Measurements from ENCODE around the gene CRTAP.

The CRTAP gene

DNA sequence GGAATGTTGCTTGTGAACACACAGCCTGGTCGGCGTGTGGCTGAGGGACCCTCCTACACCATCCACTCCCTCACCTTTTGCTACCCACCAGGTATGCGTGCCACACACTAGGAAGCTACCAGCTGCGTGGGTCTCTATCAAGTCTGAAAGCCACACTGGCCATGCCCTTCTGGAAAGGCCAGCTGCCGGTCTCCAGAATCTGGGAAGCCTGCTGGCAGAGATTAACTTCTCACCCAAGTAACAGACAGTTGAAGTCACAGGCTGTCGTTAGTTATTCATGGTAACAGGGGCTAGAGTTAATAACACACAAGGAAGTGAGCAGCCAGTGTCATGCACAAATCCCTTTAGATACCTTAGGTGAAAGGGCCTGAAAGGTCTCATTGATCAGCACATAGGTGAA lies 56.7 kb downstream of the CRTAP start:
- no peak for DNase-seq
- Histone ChIP-seq H2AK5ac (ENCODE audit: low read length, severe bottlenecking) (no peak overlapping the region), H3K4me1 (ENCODE audit: control insufficient read depth, insufficient read depth, low read depth, low read length) (peaks cover 7% of the 10 kb centered on the region), H3K9me3 (ENCODE audit: control insufficient read depth, low read length) (no peaks in the 10 kb centered on the region), H3K36me3 (ENCODE audit: control insufficient read depth in 1 of 2, insufficient read depth in 2 of 2, low read depth in 1 of 2, low read length in 2 of 2) (no peaks in the 10 kb centered on the region), H4K91ac (ENCODE audit: low read length) (no peak overlapping the region), H3K79me1 (replicated peaks; ENCODE audit: low read length, poor library complexity, severe bottlenecking) (no peaks in the 10 kb centered on the region), H3K23ac (ENCODE audit: low read length in 2 of 2) (no peak overlapping the region), H4K8ac (ENCODE audit: low read length) (no peak overlapping the region), H2BK120ac (ENCODE audit: low read depth, low read length) (no peak overlapping the region), H3K14ac (ENCODE audit: low read length in 2 of 2) (peak overlapping the region in 1 of 2 experiments; percentile 89), H2BK12ac (ENCODE audit: low read length in 2 of 2) (no peak overlapping the region), H3K4me3 (ENCODE audit: insufficient read depth in 1 of 2, low read depth in 1 of 2, low read length in 2 of 2) (no peak overlapping the region), H3K27me3 (ENCODE audit: control insufficient read depth in 1 of 2, insufficient read depth in 1 of 2, low read length in 2 of 2) (peaks cover 0 to 5% of the 10 kb centered on the region in 2 experiments), H3K4ac (ENCODE audit: low read depth in 1 of 2, low read length in 2 of 2) (peak overlapping the region in 1 of 2 experiments; percentile 51), H3K4me2 (ENCODE audit: low read length, poor library complexity, severe bottlenecking) (no peak overlapping the region), H2BK5ac (ENCODE audit: low read depth, low read length, poor library complexity, severe bottlenecking) (no peak overlapping the region), H2BK15ac (ENCODE audit: low read depth, poor library complexity, severe bottlenecking) (no peak overlapping the region), H3K9ac (ENCODE audit: low read length) (no peak overlapping the region), H3K18ac (ENCODE audit: low read depth in 1 of 2, low read length in 2 of 2) (no peak overlapping the region), H3K27ac (ENCODE audit: low read length, poor library complexity, severe bottlenecking) (no peak overlapping the region), H2AFZ (ENCODE audit: low read depth, low read length) (no peak overlapping the region)
- 88% methylated on average over 6 of the region's 6 CpGs for WGBS

DNA sequence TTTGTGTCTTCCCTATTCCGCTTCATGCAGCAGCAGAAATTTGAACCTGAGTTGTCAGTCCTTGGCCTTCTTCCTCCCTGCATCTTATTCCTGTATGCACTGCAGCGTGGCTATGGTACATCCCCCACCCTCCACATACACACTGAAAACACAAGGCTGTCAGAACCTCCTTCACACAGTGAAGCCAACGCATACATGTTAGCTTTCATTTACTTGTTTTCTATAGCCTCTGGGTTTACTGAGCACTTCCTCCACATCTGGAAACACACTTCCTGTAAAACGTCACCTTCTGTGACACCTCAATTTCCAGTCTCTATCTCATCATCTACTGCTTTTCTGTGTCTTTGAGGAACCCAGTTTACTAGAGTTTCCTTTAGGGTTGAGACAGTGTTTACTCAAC lies 57.8 kb downstream of the CRTAP start:
- Histone ChIP-seq H2AFZ (ENCODE audit: low read depth, low read length) (no peak overlapping the region), H3K18ac (ENCODE audit: low read depth in 1 of 2, low read length in 2 of 2) (no peak overlapping the region), H4K8ac (ENCODE audit: low read length) (no peak overlapping the region), H3K4me2 (ENCODE audit: low read length, poor library complexity, severe bottlenecking) (no peak overlapping the region), H3K27me3 (ENCODE audit: control insufficient read depth in 1 of 2, insufficient read depth in 1 of 2, low read length in 2 of 2) (peaks cover 0 to 5% of the 10 kb centered on the region in 2 experiments), H3K4me1 (ENCODE audit: control insufficient read depth, insufficient read depth, low read depth, low read length) (peaks cover 6% of the 10 kb centered on the region), H2BK5ac (ENCODE audit: low read depth, low read length, poor library complexity, severe bottlenecking) (no peak overlapping the region), H3K4me3 (ENCODE audit: insufficient read depth in 1 of 2, low read depth in 1 of 2, low read length in 2 of 2) (no peak overlapping the region), H3K4ac (ENCODE audit: low read depth in 1 of 2, low read length in 2 of 2) (no peak overlapping the region), H2BK12ac (ENCODE audit: low read length in 2 of 2) (no peak overlapping the region), H3K79me1 (replicated peaks; ENCODE audit: low read length, poor library complexity, severe bottlenecking) (no peaks in the 10 kb centered on the region), H3K36me3 (ENCODE audit: control insufficient read depth in 1 of 2, insufficient read depth in 2 of 2, low read depth in 1 of 2, low read length in 2 of 2) (no peaks in the 10 kb centered on the region), H4K91ac (ENCODE audit: low read length) (no peak overlapping the region), H3K27ac (ENCODE audit: low read length, poor library complexity, severe bottlenecking) (no peak overlapping the region), H3K14ac (ENCODE audit: low read length in 2 of 2) (no peak overlapping the region), H2AK5ac (ENCODE audit: low read length, severe bottlenecking) (no peak overlapping the region), H3K23ac (ENCODE audit: low read length in 2 of 2) (no peak overlapping the region), H3K9ac (ENCODE audit: low read length) (no peak overlapping the region), H2BK120ac (ENCODE audit: low read depth, low read length) (no peak overlapping the region), H3K9me3 (ENCODE audit: control insufficient read depth, low read length) (no peaks in the 10 kb centered on the region), H2BK15ac (ENCODE audit: low read depth, poor library complexity, severe bottlenecking) (no peak overlapping the region)
- WGBS: 68% methylated on average over 4 of the region's 4 CpGs
- DNase-seq: no peak

DNA sequence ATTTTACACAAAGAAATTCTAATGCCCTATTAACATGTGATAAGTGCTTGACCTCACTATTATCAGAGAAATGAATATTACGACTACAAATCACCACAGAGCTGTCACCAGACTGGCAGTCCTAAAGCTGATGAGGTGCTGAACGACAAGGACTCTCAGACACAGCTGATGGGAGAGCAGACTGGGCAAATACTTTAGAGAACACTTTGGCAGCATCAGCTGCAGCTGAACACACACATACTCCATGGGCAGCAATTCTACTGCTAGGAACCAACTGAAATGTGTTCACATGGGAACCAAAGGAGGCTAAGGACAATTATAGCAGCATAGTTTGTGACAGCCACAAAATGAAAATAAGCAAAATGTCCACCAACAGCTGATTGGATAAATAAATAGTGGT lies 59.3 kb downstream of the CRTAP start:
- DNase-seq: no peak
- Histone ChIP-seq H3K9me3 (ENCODE audit: control insufficient read depth, low read length) (no peaks in the 10 kb centered on the region), H3K23ac (ENCODE audit: low read length in 2 of 2) (no peak overlapping the region), H2BK120ac (ENCODE audit: low read depth, low read length) (no peak overlapping the region), H3K27me3 (ENCODE audit: control insufficient read depth in 1 of 2, insufficient read depth in 1 of 2, low read length in 2 of 2) (peaks cover 0 to 5% of the 10 kb centered on the region in 2 experiments), H3K36me3 (ENCODE audit: control insufficient read depth in 1 of 2, insufficient read depth in 2 of 2, low read depth in 1 of 2, low read length in 2 of 2) (no peaks in the 10 kb centered on the region), H3K14ac (ENCODE audit: low read length in 2 of 2) (no peak overlapping the region), H2BK15ac (ENCODE audit: low read depth, poor library complexity, severe bottlenecking) (no peak overlapping the region), H4K91ac (ENCODE audit: low read length) (no peak overlapping the region), H2AFZ (ENCODE audit: low read depth, low read length) (no peak overlapping the region), H3K4me3 (ENCODE audit: insufficient read depth in 1 of 2, low read depth in 1 of 2, low read length in 2 of 2) (no peak overlapping the region), H4K8ac (ENCODE audit: low read length) (no peak overlapping the region), H3K79me1 (replicated peaks; ENCODE audit: low read length, poor library complexity, severe bottlenecking) (no peaks in the 10 kb centered on the region), H3K27ac (ENCODE audit: low read length, poor library complexity, severe bottlenecking) (no peak overlapping the region), H2AK5ac (ENCODE audit: low read length, severe bottlenecking) (no peak overlapping the region), H2BK12ac (ENCODE audit: low read length in 2 of 2) (no peak overlapping the region), H3K18ac (ENCODE audit: low read depth in 1 of 2, low read length in 2 of 2) (no peak overlapping the region), H3K4me2 (ENCODE audit: low read length, poor library complexity, severe bottlenecking) (no peak overlapping the region), H3K4me1 (ENCODE audit: control insufficient read depth, insufficient read depth, low read depth, low read length) (peaks cover 2% of the 10 kb centered on the region), H3K4ac (ENCODE audit: low read depth in 1 of 2, low read length in 2 of 2) (no peak overlapping the region), H3K9ac (ENCODE audit: low read length) (no peak overlapping the region), H2BK5ac (ENCODE audit: low read depth, low read length, poor library complexity, severe bottlenecking) (no peak overlapping the region)
- 64% methylated on average over 2 of the region's 2 CpGs for WGBS

DNA sequence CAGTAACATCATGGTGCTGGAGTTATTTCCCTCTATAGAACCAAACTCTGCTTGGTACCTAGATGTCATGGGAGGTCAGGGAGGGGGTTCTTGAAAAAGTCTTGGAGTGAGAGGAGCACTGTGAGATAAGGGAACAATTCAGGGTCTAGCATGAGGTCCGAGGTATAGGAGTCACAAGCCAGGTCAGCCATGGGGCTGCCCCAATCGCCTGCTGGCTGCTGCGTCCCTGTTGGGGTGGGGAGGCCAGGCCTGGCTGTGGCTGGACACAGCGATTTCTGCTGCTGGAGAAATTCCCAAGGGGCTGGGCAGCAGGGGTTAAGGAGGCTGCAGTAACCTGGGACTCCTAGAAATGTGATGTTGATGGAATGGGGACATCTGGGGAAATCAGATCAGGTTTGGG lies 59.9 kb downstream of the CRTAP start:
- H3K27ac ChIP-seq (ENCODE audit: low read length, poor library complexity, severe bottlenecking): no peak overlapping the region
- no peak overlapping the region for H2BK15ac ChIP-seq (ENCODE audit: low read depth, poor library complexity, severe bottlenecking)
- no peaks in the 10 kb centered on the region for H3K9me3 ChIP-seq (ENCODE audit: control insufficient read depth, low read length)
- H3K4me1 ChIP-seq (ENCODE audit: control insufficient read depth, insufficient read depth, low read depth, low read length): no peaks in the 10 kb centered on the region
- no peak overlapping the region for H3K9ac ChIP-seq (ENCODE audit: low read length)
- no peak overlapping the region for H4K91ac ChIP-seq (ENCODE audit: low read length)
- H3K79me1 ChIP-seq (replicated peaks; ENCODE audit: low read length, poor library complexity, severe bottlenecking): no peaks in the 10 kb centered on the region
- H3K18ac ChIP-seq (ENCODE audit: low read depth in 1 of 2, low read length in 2 of 2): no peak overlapping the region
- no peak overlapping the region for H2AFZ ChIP-seq (ENCODE audit: low read depth, low read length)
- no peak overlapping the region for H3K4me2 ChIP-seq (ENCODE audit: low read length, poor library complexity, severe bottlenecking)
- no peak overlapping the region for H3K23ac ChIP-seq (ENCODE audit: low read length in 2 of 2)
- 93% methylated on average over 4 of the region's 4 CpGs for WGBS
- DNase-seq: no peak
- no peak overlapping the region for H2BK5ac ChIP-seq (ENCODE audit: low read depth, low read length, poor library complexity, severe bottlenecking)
- no peak overlapping the region for H2AK5ac ChIP-seq (ENCODE audit: low read length, severe bottlenecking)
- no peak overlapping the region for H2BK120ac ChIP-seq (ENCODE audit: low read depth, low read length)
- no peak overlapping the region for H3K4me3 ChIP-seq (ENCODE audit: insufficient read depth in 1 of 2, low read depth in 1 of 2, low read length in 2 of 2)
- no peak overlapping the region for H2BK12ac ChIP-seq (ENCODE audit: low read length in 2 of 2)
- no peaks in the 10 kb centered on the region for H3K36me3 ChIP-seq (ENCODE audit: control insufficient read depth in 1 of 2, insufficient read depth in 2 of 2, low read depth in 1 of 2, low read length in 2 of 2)
- no peak overlapping the region for H3K4ac ChIP-seq (ENCODE audit: low read depth in 1 of 2, low read length in 2 of 2)
- no peak overlapping the region for H3K14ac ChIP-seq (ENCODE audit: low read length in 2 of 2)
- H3K27me3 ChIP-seq (ENCODE audit: control insufficient read depth in 1 of 2, insufficient read depth in 1 of 2, low read length in 2 of 2): peaks cover 0 to 5% of the 10 kb centered on the region in 2 experiments
- no peak overlapping the region for H4K8ac ChIP-seq (ENCODE audit: low read length)
